ENCODE results near the gene CGN. TPM values are rescaled to one million over a fixed set of nuclear protein-coding genes. Genes with fewer than 3 reads are reported as not detected.
"Not testable (repeated sequence)": the region's sequence is repeated elsewhere in the genome, so short reads cannot be mapped to it uniquely, and the experiment has no call there.

Gene CGN
- polyA plus RNA-seq, 1 donor = 55.6 TPM

DNA sequence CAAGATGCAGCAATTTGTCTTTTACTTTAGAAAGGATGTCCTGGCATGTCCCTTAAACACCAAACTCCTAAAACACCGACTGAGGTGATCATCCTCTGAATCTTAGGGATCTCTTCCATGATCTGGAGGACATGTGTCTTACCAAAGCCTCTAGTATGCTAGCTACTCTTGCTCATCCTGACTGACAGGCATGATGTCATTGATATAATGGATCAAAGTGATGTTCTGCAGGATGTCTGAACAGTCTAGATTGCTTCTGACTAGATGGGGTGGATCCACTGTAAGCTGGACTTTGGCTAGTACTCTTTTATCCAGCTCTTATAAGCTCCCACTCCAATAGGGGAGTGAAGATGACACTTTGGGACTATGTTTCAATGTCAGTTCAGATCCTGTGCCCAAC is 11.3 kb upstream of the CGN start:
- no peak for DNase-seq

DNA sequence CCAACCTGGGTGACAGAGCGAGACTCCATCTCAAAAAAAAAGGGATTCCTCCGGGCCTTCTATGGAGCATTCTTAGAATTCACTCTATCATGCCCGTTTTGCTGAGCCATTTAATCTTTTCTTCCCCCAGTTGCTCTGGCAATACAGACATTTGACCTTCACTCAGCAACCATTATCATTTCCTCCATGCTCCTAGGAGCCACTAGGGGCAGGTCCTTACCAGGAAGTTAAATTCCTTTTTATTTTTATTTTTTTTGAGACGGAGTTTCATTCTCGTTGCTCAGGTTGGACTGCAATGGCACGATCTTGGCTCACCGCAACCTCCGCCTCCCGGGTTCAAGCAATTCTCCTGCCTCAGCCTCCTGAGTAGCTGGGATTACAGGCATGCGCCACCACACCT is 9.7 kb upstream of the CGN start:
- no peak for DNase-seq

DNA sequence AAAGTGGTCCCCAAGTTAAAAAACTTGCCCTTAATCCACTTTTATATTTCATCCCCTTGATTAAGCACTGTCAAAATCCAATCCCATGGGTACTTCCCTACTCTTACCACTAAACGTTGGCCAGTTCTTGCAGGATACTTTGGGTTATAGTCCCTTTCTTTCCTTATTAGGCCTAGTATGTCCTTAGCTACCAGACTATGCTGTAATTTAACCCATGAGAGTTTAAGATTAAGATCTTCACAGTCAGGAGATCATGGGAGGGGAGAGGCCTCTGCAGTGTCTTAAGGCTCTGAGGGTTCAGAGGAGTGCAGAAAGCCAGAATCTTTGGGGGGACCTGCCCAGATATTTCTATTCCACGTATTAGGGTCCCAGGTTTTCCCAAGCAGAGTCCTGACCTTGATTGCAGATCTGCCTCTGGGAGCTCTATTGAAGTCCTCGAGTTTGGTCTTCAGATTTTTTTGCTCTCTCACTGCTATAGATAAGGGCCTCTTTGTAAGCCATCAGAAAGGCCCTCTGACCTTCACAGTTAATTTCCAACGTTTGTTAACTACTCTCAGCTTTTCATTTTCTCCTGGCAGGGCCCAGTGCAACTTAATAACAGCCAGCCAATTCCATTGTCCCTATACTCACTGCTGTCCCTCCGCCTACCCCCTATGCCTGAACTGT is 9.0 kb upstream of the CGN start:
- no peak for DNase-seq

DNA sequence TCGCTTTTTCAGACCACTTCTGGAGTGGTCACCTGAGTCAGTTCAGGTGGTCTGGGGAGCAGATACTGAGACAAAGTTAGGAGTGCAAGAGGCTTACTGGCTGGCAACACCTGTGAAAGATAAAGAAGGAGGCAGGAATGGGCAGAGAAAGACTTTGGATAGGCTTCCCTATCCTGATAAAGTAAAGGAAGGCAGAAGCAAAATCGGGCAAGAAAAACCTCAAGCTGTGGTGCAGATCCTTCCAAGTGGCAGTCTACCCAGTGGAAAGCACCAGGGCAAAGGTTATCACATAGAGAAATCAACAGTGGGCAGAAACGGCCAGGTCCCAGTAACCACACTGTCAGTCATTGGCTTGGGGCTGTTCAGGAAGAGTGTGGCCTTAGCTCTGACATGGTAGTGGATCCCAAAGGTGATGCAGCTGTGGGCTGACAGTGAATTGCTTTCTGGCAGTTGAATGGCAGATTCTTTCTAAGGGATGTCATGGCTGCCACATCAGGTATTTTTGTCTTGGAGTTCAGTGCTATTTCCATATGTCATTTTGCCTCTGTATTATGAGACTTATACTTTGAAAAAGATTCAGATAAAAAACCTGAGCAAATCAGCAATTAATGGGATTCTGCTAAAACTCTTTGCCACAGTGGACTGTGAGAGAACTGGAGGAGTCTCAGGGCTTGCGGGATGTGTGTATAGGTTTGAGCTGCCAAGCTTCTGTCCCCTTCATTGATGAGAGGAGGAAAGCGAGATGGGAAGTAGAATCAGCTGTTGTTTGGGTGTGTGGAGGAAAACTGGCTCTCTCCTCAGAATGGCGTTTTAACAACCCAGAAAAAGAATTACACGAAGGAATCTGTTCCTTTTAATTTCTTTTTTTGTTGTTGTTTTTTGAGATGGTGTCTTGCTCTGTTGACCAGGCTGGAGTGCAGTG is 8.1 kb upstream of the CGN start:
- no peak for DNase-seq

DNA sequence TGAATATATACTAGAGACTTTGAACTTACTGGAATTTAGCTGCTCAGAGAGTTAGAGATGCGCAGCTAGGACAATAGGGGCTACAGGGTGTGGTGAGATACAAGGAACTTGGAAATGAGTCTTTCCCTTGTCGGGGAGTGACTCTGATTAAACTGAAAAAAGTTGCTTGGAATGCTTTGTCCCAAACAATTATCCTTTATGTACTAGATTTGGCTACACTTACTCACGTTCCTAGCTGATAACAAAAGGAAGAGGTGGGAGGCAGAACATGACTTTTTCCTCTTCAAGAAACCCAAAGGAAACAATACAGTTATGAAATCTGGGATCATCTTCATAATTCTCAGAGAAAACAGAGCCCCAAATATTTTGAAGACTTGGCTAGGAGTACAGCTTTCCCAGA is 6.9 kb upstream of the CGN start:
- no peak for DNase-seq

DNA sequence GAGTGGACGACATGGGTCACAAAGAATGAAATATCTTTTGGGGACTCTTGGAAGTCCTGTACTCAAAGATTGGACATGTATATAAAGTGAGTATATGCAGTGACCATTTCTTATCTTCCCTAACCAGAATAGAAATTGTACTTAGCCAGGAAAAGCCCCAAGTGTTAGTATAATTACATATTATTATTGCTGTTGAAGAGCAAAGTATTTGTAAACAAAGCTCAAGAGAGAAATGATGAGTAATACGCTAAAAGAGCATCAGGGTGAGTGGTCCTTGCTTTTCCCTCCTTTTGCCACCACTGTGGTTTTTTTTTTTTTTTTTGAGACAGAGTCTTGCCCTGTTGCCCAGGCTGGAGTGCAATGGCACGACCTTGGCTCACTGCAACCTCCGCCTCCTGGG is 6.4 kb upstream of the CGN start:
- DNase-seq = no peak

DNA sequence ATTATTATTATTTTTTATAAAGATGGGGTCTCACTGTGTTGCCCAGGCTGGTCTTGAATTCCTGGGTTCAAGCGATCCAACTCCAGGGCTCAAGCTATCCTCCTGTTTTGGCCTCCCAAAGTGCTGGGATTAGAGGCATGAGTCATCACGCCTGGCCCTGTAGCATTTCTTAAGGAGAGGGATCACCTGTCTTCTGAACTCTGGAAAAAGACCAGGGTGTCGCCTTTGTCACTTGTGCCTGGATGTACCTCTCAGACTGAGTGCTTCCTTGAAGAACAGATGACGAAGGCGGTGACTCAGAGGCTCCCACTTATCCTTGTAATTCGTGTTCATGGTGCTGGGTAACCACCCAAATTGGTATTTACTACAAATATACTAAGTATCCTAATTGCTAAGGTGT is 2.4 kb upstream of the CGN start:
- no peak for DNase-seq

DNA sequence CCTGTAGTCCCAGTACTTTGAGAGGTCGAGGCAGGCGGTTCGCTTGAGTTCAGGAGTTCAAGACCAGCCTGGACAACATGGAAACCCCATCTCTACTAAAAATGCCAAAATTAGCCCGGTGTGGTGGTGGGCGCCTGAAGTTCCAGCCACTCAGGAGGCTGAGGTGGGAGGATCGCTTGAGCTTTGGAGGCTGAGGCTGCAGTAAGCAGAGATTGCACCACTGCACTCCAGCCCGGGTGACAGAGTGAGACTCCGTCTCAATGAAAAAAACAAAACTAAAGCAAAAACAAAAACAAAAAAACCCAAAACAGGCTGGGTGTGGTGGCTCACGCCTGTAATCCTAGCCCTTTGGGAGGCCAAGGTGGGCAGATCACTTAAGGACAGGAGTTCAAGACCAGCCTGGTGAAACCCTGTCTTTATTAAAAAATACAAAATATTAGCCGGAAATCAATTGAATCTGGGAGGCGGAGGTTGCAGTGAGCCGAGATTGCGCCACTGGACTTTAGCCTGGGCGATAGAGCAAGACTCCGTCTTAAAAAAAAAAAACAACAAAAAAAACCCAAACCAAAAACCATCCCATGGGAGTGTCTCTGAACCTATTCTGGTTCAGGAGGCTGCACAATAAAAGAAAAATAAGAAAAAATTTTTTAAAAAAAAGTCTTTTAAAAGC is 1.7 kb upstream of the CGN start:
- no peak for DNase-seq

DNA sequence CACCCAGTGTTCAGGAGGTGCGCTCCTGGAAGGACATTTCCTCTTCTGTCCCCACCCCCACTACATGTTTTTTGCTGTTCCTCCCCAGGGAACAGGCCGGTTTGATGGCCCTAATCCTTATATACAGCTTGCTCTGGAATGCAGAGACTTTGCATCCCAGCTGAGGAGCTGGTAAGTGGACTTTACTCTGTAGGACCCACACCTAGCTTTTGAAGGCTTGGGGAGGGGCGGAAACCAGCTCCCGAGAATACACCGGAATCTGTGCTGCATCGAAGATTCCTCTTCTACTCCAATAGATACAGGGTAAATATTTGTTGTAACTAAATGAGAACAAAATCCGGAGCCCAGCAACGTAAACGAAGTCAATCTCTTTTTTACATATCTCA is 1.2 kb upstream of the CGN start:
- no peak for DNase-seq

DNA sequence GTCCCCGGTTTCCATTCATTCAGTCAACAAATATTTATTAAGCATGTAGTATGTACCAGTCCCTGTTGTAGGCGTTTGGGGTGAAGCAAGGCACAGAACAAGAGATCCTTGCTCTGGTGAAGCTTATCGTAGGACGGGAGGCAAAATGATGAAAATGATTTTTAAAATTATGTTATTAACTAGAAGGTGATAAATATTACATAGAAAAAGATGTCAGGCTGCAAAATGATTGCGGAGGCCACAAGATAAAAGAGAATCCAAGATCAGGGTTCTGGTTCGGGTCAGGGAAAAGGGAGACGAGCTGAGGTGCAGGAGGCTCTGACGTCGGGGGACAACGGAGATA is 602 bp upstream of the CGN start:
- no peak for DNase-seq

DNA sequence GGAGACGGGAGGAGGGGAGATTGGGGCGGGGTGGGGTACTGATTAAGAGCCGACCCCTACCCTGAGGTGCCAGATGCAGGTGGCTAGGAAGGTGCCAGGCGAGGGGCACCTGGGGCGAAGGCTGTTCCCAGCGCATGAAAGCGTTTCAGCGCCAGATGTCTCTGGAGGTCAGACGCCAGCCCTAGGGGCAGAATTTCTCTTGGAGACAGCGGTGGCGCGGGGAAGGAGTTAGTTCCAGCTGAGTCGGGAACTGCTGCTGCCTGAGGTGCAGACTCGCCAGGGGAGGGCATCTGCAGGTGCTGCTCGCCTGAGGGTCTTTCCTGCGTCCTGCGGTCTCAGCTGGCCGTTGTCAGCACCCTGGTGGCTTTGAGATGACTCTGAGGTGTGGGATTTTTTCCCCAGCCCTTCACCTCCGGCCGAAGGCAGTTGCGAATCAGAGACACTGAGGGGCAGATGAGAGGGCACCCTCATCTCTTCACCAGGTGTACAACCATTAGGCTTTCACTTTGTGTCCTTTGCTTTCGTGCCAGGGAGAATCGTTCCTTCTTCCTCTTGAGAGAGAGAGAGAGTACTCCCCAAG is 539 bp downstream of the CGN start:
- DNase-seq = no peak

DNA sequence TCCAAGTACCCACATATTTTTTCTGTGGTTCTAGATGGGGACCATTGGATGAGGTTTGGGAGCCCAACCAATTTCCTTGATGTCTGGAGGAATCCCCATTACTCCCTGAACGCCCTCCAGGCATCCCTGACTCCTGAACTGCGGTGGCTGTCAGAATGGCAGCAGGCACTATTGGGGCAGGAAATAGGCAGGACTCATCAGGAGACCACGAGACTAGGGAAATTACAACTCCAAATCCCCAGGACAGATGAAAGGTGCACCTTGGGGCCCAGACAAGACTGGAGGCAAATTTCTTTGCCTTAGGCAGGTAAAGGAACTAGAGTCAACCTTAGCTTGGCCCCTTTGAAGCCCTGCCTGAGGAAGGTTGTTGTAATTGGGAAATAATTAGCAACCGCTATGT is 1.1 kb downstream of the CGN start:
- no peak for DNase-seq

DNA sequence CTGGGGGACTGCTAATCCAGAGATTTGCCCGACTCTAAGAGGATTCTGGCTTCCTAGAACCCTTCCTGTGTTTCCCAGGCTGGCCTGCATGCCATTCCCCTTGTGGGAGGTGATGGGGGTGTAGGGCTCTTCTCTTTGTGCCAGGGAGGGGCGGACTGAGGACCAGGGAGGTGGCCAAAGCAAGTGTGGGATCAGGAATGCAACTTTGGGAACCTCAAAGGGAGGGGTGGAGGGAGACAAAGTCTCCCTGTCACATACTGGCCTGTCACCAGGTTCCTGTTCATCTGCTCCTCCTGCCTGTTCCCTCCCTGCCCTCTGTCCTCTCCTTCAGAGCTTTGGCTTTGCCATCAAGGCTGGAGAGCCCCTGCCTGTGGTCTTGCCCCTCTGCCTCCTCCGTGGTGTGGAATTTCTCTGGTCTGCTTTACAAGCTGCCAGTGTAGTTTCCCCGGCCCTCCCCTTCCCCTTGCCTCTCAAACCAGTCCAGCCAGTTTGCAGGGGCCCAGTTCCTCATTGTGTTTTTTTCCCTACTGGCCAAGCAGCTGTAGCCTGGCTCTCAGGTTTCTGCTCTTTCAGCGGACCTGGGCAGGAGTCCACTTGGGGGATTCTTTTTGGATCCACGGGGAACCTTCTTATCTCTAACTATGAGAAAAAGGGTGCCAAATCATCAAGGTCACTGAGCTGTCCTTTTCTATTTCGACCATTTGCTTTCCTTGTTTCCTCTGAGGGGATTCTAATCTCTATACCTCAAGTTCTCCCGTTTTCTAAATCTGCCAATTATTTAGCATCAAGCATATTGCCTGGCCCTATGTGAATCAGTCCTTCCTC is 1.8 kb downstream of the CGN start:
- no peak for DNase-seq

DNA sequence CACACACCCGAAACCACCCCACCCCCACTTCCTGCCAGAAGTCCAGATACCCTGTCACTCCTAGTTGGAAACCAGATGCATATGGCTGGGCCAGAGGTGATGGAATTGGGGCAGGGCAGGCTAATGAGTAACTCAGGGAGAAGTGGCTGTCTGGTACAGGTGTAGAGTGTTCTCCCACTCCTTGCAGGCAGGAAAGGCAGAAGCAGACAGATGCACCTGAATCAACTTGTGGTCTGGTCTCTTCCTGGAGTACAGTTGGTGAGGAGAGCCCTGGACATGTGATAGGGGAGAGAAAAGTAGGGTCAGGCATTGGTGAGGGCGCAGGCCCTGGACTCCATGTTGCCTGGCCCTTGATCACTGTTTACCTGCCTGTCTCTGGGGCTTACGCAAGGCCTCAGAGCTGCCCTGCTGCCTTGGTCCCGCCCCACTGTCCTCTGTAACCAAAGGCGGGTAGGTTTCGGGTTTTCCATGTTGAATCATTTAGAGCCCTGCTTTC is 2.5 kb downstream of the CGN start:
- DNase-seq = no peak

DNA sequence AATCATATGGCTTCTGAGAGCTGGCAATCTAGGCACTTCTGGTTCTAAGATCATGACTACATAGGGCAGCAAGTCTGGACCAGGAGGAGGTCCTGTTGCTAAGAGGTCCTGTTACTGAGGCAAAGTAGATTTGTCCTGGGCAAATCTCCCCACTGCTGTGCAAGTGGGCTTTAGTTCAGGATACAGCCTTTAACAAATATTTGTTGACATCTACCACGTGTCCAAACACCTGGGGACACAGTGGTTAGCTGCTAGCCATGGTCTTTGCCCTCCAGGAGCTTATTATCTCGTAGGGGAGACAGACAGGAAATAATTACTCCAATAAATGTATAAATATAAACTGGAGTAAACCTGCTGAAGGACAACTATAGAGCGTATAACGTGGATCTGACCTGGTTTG is 3.2 kb downstream of the CGN start:
- no peak for DNase-seq

DNA sequence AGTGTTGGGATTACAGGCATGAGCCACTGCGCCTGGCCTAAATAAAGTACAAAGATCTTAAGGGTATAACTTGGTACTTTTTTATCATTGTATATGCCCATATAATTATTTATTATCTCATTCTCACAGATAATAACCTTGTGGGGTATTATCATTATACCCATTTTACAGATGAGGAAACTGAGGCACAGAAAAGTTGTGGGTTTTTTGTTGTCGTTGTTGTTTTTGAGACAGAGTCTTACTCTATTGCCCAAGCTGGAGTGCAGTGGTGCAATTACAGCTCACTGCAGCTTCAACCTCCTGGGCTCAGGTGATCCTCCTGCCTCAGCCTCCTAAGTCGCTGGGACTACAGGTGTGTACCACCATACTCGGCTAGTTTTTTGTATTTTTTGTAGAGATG is 4.1 kb downstream of the CGN start:
- no peak for DNase-seq

DNA sequence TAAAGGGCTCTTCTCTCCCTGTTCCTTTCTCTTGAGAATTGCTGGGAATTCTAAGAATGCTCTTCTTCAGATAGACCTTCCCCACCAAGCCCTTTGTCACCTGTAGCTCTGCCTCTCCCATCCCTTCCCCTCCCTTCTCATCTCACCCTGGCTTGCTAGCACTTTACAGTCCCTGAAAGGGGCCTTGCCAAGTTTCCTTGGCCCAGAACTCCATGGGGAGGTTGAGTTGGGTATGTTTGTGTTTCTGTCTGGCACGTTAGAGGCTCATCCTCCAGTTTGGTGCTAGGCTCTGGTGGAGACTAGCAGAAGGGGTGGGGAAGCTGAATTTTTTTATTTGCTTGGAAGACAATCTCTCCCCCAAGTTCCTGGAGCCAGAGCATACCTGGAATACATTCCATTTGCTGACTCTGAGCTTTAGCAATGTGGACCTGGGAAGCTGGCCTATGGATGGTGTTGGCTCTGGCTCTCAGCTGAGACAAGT is 4.9 kb downstream of the CGN start:
- DNase-seq = no peak

DNA sequence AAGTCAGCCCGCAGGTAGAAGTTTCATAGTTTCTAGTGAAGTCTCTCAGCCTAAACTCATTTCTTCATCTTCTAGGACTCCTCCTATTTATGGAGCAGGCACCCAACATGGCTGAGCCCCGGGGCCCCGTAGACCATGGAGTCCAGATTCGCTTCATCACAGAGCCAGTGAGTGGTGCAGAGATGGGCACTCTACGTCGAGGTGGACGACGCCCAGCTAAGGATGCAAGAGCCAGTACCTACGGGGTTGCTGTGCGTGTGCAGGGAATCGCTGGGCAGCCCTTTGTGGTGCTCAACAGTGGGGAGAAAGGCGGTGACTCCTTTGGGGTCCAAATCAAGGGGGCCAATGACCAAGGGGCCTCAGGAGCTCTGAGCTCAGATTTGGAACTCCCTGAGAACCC is 7.2 kb downstream of the CGN start:
- DNase-seq = no peak

DNA sequence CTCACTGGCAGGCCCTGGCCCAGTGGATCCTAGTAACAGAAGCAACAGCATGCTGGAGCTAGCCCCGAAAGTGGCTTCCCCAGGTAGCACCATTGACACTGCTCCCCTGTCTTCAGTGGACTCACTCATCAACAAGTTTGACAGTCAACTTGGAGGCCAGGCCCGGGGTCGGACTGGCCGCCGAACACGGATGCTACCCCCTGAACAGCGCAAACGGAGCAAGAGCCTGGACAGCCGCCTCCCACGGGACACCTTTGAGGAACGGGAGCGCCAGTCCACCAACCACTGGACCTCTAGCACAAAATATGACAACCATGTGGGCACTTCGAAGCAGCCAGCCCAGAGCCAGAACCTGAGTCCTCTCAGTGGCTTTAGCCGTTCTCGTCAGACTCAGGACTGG is 7.7 kb downstream of the CGN start:
- no peak for DNase-seq

DNA sequence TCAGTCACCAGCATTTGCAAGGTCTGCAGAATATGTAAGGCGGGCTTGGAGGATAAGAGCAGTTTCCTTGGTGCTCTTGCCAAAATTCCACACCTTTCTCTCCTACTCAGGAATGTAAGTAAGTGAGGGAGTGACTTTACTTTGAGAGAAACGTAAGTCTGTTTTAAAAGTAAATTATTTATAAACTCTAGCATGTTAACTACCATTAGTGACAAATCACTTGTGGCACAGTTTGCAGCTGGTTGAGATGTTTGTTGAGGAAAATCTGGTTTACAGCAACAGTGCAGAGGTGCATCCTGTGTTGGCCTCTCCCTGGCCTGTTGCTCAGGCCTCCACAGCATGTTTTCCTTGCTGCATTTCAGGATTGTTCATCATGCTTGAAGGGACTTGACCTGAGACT is 8.5 kb downstream of the CGN start:
- no peak for DNase-seq

DNA sequence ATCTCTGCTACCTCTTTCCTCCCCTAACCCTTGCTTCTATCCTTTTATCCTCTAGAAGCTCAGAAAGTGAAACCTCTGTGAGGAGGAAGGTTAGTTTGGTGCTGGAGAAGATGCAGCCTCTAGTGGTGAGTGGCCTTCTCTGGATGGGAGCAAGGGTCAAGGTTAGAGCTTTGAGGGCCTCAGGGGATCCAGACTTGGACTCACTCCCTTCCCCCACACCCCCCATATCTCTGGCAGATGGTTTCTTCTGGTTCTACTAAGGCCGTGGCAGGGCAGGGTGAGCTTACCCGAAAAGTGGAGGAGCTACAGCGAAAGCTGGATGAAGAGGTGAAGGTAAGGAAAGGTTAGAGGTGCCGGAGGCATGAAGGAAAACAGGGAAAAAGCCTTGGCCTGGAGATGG is 9.2 kb downstream of the CGN start:
- DNase-seq = no peak

DNA sequence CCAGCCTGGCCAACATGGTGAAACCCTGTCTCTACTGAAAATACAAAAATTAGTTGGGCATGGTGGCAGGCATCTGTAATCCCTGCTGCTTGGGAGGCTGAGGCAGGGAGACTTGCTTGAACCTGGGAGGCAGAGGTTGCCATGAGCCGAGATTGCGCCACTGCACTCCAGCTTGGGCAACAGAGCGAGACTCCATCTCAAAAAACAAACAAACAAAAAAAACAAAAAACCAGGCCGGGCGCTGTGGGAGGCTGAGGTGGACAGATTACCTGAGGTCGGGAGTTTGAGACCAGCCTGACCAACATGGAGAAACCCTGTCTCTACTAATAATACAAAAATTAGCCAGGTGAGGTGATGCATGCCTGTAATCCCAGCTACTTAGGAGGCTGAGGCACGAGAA is 11.2 kb downstream of the CGN start:
- DNase-seq = not testable (repeated sequence)
